NCI-H446 (cell line): ENCODE data around the gene MAP3K2.

Experiments
- DNase-seq, 2 experiments: peaks; one replicate each; lab custom pipeline; 2025; lab: John Stamatoyannopoulos, UW

The MAP3K2 gene

DNA sequence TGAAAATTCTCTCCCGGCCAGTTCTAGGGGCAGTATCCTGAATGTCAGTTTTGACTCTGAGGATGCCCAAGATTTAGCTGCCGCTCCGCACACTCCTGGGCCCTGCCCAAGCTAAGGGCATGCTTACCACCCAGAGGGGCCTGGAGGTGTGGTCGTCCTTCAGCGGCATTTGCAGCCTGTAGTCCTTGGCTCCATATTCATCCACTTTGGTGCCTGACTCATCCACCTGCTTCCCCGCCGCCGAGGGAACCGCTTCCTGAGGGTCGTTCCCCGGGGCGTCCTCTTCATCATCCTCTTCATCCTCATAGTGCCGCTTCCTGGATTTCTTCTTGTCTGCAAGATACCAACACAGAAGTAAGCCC lies 94.4 kb downstream of the MAP3K2 start:
- DNase-seq = no peak

DNA sequence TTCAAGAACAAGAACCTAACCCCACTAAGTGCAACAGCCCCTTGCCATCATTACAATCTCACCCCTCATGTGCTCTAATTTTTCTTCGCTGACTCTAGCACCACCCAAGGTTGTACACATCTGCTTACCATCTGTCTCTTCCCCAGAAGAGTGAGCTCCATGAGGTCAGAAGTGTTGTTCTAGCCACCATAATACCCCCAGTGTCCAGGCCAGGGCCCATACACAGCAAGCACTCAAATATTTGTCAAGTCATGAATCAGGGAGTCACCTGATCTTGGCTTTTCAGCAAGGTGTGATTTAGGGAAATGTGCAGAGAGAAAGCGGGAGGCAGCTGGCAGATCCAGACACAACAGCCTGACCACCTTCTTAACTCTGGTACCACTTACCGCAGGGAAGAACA lies 99.5 kb downstream of the MAP3K2 start:
- no peak for DNase-seq

DNA sequence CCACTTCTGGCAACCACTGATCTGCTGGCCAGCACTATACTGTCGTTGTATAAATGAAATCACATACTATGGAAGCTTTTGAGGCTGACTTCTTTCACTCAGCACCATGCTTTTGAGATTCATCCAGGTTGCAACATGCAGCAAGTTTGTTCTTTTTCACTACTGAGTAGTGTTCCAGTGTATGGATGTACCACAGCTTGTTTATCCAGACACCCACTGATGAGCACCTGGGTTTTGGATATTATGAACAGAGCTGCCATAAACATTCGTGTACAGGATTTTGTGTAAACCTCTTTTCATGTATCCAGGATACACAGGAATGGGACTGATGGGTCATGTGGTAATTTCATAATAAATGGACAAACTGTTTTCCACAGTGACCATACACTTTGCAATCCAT lies 104.5 kb downstream of the MAP3K2 start:
- DNase-seq = no peak

DNA sequence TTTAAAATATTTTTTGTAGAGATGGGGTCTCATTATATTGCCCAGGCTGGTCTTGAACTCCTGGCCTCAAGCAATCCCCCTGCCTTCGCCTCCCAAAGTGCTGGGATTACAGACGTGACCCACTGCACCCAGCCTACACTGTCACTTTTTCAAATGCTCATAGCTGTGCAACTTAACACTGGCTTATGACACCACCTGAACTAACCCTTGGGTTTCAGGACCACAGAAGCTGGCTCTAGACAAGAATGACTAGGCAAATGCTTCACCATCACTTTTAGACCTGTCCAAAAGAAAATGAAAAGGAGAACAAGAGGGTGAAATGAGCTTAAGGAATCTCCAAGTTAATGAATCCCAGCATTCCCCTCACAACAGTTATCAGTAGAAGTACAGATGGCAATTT lies 107.1 kb downstream of the MAP3K2 start:
- DNase-seq = no peak

DNA sequence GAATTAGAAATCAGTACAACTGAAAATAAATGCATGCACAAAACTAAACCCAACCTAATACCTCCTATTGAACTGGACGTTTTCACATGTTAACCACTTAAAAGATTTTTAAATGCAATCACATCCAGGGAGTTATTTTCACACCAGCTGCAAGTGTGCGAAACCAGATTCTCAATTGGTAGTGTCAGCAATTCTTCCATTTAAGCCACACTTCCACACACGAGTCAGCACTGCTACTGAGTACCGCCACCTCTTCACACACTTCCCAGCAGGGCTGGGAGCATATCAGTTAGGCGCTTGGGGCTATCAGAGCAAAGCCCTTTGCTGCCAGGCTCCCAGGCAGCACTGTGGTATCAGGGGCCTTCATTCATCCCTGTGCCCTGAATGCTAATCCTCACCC lies 108.0 kb downstream of the MAP3K2 start:
- DNase-seq = no peak

DNA sequence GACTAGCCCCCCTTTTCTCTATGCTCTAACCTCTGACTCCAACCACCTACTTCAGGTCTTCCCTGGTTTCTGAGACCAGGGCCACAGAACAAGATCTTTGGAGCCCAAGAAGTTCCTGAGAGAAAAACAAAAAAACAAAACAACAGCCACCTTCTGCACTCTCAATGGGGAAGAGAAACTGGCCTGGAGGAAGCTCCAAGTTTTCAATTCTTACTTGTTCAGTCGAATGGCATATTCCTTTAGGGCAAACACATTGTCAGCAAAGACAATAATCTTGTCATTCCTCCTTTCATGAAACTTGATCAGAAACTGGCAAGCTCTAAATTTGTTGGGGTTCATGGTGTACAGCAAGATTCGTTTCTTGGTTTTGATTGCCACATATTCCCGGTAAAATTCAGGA lies 108.8 kb downstream of the MAP3K2 start:
- DNase-seq = no peak

DNA sequence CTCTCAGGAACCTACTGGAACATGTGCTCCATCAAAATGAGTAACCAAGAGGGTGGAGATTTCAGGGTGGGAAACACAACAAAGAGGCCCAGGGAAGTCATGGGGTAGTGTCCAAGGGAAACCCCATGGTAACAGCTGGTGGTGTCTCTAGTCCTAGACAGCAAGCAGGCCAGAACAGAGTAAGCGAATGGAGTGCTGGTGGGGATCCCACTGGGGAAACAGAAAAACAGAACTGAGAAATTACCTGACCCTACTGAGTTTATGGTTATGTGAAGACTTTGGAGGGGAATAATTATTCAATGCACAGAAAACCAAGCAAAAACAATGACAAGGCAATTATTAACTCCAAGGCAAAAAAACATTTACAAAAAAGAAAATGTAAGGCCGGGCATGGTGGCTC lies 110.7 kb downstream of the MAP3K2 start:
- no peak for DNase-seq

DNA sequence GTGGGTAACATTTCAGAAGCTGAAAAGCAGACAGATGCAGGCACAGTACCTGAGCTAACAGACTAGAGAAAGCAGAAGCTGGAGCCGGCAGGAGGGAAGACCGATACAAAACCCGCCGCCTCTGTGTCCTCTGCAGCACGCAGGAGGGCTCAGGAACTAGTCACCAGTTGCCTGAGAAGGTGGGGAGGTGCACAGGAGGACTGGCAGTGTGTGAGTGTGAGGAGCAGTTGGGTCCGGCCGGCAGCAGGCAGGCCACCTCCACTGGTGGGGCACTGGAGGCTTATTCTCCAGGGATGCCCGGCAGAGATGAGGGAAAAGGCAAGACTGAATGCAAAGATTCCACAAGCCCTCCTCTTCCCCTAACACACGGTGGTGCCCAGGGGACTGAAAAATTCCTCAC lies 112.0 kb downstream of the MAP3K2 start:
- DNase-seq = no peak

DNA sequence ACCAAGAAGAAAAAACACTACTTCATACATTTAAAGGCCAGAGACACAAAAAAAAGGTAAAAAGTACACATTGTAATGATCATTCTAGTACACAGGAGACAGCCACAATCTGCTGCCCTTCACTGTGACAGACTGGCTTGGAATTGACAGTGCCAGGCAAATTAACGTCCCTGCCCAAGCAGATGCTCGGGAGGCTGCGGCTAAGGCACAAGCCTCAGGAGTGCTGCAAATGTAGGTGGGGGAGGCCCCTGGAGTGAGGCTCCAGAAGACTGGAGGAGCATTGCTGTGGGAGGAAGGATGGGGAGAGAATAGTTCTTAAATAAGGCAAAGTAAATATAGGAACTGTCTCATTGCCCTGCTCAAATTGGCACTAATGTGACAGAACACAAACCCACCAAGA lies 112.4 kb downstream of the MAP3K2 start:
- DNase-seq = no peak

DNA sequence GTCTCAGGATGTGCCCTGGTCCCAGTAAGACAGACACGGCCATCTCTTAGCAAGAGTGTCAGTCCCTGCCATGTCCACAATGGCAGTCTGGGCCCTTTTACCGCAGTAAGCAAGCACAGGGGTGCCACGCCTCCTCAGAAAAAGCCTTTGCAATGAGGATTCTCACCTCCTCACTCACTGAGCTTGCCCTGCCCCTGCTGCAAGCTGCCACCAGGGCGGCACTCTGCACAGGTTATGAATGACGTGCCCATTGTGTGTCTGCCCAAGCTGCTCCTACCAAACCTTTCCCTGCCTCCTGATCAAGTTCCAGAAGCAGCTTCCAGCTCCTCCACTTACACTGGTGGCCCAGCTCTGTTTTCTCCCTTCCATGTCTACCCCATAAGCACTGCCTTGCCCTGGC lies 117.1 kb downstream of the MAP3K2 start:
- DNase-seq = no peak

DNA sequence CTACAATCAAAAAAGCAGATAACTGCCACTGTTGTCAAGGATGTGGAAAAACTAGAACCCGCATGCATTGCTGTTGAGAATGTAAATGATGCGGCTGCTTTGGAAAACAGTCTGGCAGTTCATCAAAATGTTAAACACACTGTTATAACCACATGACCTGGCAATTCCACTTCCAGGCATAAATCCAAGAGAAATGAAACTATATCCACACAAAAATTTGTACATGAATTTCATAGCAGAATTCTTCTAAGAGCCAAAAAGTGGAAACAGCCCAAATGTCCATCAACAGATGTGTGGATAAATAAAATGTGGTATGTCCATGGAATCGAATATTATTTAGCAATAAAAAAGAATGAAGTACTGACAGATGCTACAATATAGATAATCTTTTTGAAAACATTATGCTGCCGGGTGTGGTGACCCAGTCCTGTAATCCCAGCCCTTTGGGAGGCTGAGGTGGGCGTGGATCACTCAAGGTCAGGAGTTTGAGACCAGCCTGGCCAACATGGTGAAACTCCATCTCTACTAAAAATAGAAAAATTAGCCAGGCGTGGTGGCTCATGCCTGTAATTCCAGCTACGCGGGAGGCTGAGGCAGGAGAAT lies 125.9 kb downstream of the MAP3K2 start:
- peak in 1 of 2 experiments; percentile 37 for DNase-seq

DNA sequence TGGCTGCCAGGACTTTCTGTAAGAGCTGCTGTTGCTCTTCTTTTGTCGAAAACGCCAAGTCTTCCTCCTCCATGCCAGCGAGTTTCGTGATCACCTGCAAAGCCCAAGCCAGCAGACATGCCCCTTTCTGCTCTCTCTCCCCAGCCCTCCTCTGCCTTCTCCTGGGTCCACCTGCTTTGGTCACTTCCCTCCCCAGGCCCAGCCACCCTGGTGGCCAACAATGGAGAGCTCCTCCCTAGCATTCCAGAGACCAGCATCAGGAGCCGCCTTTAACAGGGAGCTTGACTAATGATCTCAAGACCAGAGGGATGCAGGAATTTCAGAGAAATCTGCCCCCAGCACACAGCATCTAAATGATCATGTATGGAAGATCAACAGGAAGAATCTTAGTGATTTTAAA lies 128.4 kb downstream of the MAP3K2 start:
- no peak for DNase-seq

DNA sequence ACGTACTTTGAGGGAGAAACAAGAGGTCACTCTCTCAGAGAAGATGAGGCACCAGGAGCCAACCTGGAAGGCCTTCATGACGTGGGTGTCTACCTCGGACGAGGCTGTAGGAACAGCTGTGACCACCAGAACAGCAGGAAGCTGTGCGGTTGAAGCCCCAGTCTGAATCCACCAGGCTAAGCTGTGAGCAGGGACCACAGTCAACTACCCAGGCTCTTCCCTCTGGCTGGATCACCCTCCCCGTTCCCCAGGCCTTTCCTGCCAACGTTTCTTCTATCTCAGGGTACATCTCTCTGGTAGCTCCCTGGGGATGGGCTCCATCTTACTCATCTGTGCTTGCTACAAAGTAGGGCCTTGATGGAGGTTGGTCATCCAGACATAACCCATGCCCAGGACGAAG lies 130.9 kb downstream of the MAP3K2 start:
- DNase-seq = no peak

DNA sequence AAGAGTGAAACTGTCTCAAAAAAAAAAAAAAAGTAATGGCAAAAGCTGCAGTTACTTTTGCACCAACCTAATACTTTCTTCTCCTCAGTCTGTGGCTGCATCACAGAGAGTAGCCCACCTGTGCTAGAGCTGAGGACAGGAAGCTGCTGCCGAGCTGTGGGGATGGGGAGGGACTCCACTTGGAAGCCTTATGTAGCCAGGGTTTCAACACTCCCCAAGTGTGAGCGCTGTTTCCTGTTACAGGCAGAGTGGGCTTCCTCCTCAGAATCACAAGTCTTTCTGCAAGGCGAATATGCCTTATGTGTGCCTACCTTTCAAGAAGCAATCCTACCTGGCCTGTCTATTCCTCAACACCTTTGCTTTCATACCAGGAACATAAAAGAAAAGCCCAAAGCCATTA lies 131.4 kb downstream of the MAP3K2 start:
- no peak for DNase-seq

DNA sequence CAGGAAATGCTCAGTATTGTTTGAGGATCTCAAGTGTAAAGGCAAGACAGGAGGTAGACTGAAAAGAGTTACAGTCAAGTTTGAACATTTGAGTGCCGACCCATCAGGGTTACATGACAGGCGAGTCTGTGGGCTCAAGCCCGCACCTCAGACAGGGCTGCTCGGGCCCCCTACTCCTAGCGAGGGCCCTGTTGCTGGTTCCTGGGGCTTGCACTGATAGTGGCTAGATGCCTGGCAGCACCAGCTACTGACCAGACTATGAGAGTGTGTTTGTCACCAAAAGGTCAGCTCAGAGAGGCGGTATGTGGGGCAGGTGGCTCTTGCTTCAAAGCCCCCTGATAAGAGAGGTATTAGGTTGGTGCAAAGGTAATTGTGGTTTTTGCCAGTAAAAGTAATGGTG lies 132.1 kb downstream of the MAP3K2 start:
- no peak for DNase-seq

DNA sequence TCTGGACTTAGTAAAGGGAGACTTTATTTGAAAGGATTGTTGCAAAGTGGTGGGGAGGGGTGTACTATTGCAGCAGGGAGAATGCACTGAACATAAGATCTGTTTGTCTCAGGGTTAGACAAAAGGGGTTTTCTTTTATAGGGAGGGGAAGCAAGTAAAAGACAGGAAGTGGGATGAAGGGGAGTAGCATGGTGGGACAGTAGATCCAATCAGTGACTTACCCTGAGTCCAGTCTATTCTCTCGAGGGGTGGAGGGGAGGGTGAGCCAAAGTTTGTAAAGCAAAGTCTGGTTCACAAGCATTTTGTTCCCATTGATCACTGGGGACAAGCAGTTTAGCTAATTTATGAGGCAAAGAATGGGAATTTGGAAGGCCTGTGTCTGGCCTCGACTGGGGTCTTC lies 132.6 kb downstream of the MAP3K2 start:
- no peak for DNase-seq

DNA sequence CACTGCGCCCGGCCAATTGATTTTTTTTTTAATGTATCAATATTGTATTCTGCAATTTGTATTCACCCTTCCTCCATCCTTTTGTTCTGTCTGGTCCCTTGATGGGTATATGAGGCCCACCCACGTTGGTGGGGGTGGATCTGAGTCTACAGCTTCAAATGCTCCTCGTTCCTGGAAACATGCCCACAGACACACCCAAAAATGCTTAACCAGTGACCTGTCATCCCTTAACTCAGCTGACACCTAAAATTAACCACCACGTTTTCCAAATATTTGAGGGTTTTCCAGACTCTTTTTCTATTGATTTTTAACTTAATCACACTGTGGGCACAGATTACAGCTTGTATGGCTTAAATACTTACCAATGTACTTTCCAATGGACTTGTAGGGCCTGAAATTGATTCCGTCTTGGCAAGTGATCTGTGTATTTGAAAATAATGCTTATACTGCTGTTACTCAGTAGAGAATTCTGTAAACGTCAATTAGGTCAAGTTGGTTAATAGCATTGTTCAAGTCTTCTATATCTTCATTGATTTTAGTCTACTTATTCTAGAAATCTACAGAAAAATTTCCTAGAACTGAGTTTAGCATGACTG lies 133.3 kb downstream of the MAP3K2 start:
- no peak for DNase-seq
